Panc1 (cell line): ENCODE results near the gene SH2D3C. TPM values are rescaled to one million over a fixed set of nuclear protein-coding genes. Genes with fewer than 3 reads are reported as not detected.
A peak's percentile ranks its signal among the peaks of the same experiment; 100 is the strongest.

ENCODE experiments used
- ATAC-seq: fragments of 200-7000 bp; cut with Tn5 transposase; 2 replicates; pipeline ENCODE4 v1.9.1; 2020; ENCODE audit warnings: mild to moderate bottlenecking, moderate library complexity
- BruUV-seq: library from RNA; stranded (reverse); fragments of 400-500 nt; replicated peaks from 2 replicates; lab custom pipeline; 2021; lab: Mats Ljungman, UMichigan
- CTCF ChIA-PET: fragments of 300-600 bp; sonication (Branson Sonifier 250); formaldehyde crosslinking; loops from one replicate; lab custom pipeline; 2022; ENCODE audit warnings: antibody characterized with exemption; lab: Charles Lee
- POLR2A ChIA-PET: fragments of 300-600 bp; sonication (Branson Sonifier 250); formaldehyde crosslinking; loops from one replicate; lab custom pipeline; 2022; ENCODE audit warnings: antibody characterized with exemption; lab: Charles Lee
- DNase-seq: peaks from one replicate; pipeline ENCODE4 v3.0.0-alpha.2; 2010; ENCODE audit warnings: low read depth, low spot score
- H3K27ac ChIP-seq: 2 replicates; pipeline ENCODE4 v1.5.1; 2011; ENCODE audit warnings: mild to moderate bottlenecking, low read length, inconsistent platforms
- H3K27me3 ChIP-seq: fragments of 200-500 bp; sonication (Bioruptor generic); 2 replicates; pipeline ENCODE4 v1.6.0; 2014; ENCODE audit warnings: low read length, inconsistent platforms; ENCODE audit not compliant: control insufficient read depth, insufficient read depth
- H3K36me3 ChIP-seq: fragments of 200-500 bp; sonication (Bioruptor generic); 2 replicates; pipeline ENCODE4 v1.5.1; 2014; ENCODE audit warnings: inconsistent platforms, mild to moderate bottlenecking, low read length, moderate library complexity; ENCODE audit not compliant: control insufficient read depth, insufficient read depth
- H3K4me1 ChIP-seq: 2 replicates; pipeline ENCODE4 v1.5.1; 2011; ENCODE audit warnings: inconsistent platforms, mild to moderate bottlenecking, low read length, moderate library complexity; ENCODE audit not compliant: control insufficient read depth, insufficient read depth
- H3K4me3 ChIP-seq, 2 experiments: 2 replicates each; pipeline ENCODE4 v1.5.1; 2011 to 2012; ENCODE audit warnings: low read depth in 2 of 2, low read length in 2 of 2, mild to moderate bottlenecking in 2 of 2, inconsistent platforms in 1 of 2, moderate library complexity in 1 of 2
- H3K9me3 ChIP-seq: fragments of 200-500 bp; sonication (Bioruptor generic); 2 replicates; pipeline ENCODE4 v1.5.1; 2014; ENCODE audit warnings: low read depth, mild to moderate bottlenecking, inconsistent platforms, low read length, moderate library complexity; ENCODE audit not compliant: control insufficient read depth, insufficient read depth
- CTCF ChIP-seq: fragments of 450-650 bp; IDR thresholded peaks from 2 replicates; pipeline ENCODE4 v1.5.1; 2017; ENCODE audit warnings: mild to moderate bottlenecking
- POLR2AphosphoS5 ChIP-seq: IDR thresholded peaks from 2 replicates; pipeline ENCODE4 v1.6.1; 2012; ENCODE audit warnings: mild to moderate bottlenecking, low read depth, low read length, moderate library complexity
- REST ChIP-seq, 2 experiments: IDR thresholded peaks; 2 replicates each; pipeline ENCODE4 v1.6.1; 2011 to 2012; ENCODE audit warnings: low read depth in 2 of 2, control low read depth in 1 of 2, low read length in 1 of 2, mild to moderate bottlenecking in 1 of 2, moderate library complexity in 1 of 2; ENCODE audit not compliant: insufficient read depth in 1 of 2
- SIN3A ChIP-seq: IDR thresholded peaks from 2 replicates; pipeline ENCODE4 v1.6.1; 2012; ENCODE audit warnings: low read depth, mild to moderate bottlenecking, low read length, moderate library complexity, borderline replicate concordance; ENCODE audit not compliant: insufficient read depth
- TCF7L2 ChIP-seq: IDR thresholded peaks from 2 replicates; pipeline ENCODE4 v1.6.1; 2011; ENCODE audit warnings: mild to moderate bottlenecking, low read depth, low read length, inconsistent platforms
- in situ Hi-C: cut with HindIII; loops from 2 replicates; pipeline ENCODE4 v1.10.0; 2016; ENCODE audit warnings: low sequenced_read_pairs, low pct_unique_long_range_greater_than_20kb
- intact Hi-C: fragments of 100-400 bp; cut with micrococcal nuclease; formaldehyde crosslinking; loops from one replicate; pipeline ENCODE4 v1.10.0; 2022; ENCODE audit not compliant: unreplicated experiment
- total RNA-seq: library from RNA; stranded (reverse); gene quantifications from one replicate; pipeline ENCODE4 v1.2.1, GENCODE V29; 2021; ENCODE audit not compliant: unreplicated experiment

SH2D3C gene
- total RNA-seq, 1 experiment from 2014 or later: 0.49 TPM

- Histone ChIP-seq H3K27ac (no peak overlapping the region), H3K4me1 (peaks cover 3% of the 10 kb centered on the region; the same call in 1 of the 2 replicates), H3K4me3 (no peak overlapping the region), H3K27me3 (no peaks in the 10 kb centered on the region), H3K36me3 (no peaks in the 10 kb centered on the region), H3K9me3 (no peaks in the 10 kb centered on the region)
- ChIA-PET CTCF (interaction anchor here (0.5 to 0.6 kb wide), 2 partner anchors 13 to 42 kb away, joined by 3 read pairs; partner anchors contain the start of gene TOR2A), POLR2A (no interaction called here)
- in situ Hi-C loops: no loop called here
- BruUV-seq: no TSS peak
- intact Hi-C loops: no loop called here
- no peak for DNase-seq
- ATAC-seq: peak; percentile 65
- TF ChIP-seq REST (IDR thresholded peaks at IDR 0.05; ENCODE audit: insufficient read depth in 1 of 2, low read depth in 2 of 2, low read length in 1 of 2): no peak
- TF ChIP-seq CTCF: no peak
- no peak for TF ChIP-seq SIN3A
Observed at GRCh38 chr9:127721391-127721821, 57.1 kb downstream of the SH2D3C start.

GRCh38 chr9:127720865-127721227, 57.6 kb downstream of the SH2D3C start:
- H3K36me3 ChIP-seq: no peaks in the 10 kb centered on the region
- no peaks in the 10 kb centered on the region for H3K27me3 ChIP-seq
- H3K4me3 ChIP-seq: no peak overlapping the region
- ChIA-PET POLR2A (no interaction called here), CTCF (interaction anchor here (0.6 kb wide), 1 partner anchor 41 kb away, joined by 3 read pairs; no protein-coding TSS in a partner anchor)
- no TSS peak for BruUV-seq
- in situ Hi-C loops: no loop called here
- no peaks in the 10 kb centered on the region for H3K9me3 ChIP-seq
- ATAC-seq: no peak
- H3K4me1 ChIP-seq: peaks cover 3% of the 10 kb centered on the region; the same call in 1 of the 2 replicates
- no peak for TF ChIP-seq POLR2AphosphoS5
- intact Hi-C loops: no loop called here
- no peak for DNase-seq
- H3K27ac ChIP-seq: no peak overlapping the region

GRCh38 chr9:127720031-127720864, 58.2 kb downstream of the SH2D3C start:
- no peak overlapping the region for H3K27ac ChIP-seq
- intact Hi-C loops: no loop called here

More at GRCh38 chr9:127720031-127720864, 58.2 kb downstream of the SH2D3C start:
- BruUV-seq: no TSS peak
- TF ChIP-seq REST (IDR thresholded peaks at IDR 0.05; ENCODE audit: insufficient read depth in 1 of 2, low read depth in 2 of 2, low read length in 1 of 2) (no peak), POLR2AphosphoS5 (no peak), CTCF (no peak), SIN3A (no peak), TCF7L2 (no peak)
- in situ Hi-C loops: no loop called here
- H3K27me3 ChIP-seq: no peaks in the 10 kb centered on the region
- ChIA-PET POLR2A (interaction anchor here (0.6 kb wide), 1 partner anchor 327 kb away, joined by 5 read pairs; no protein-coding TSS in a partner anchor), CTCF (interaction anchor here (1.1 kb wide), 1 partner anchor 141 kb away, joined by 3 read pairs; no protein-coding TSS in a partner anchor)
- no peak for DNase-seq
- H3K36me3 ChIP-seq: no peaks in the 10 kb centered on the region; the same call in 1 of the 2 replicates
- H3K4me3 ChIP-seq: no peak overlapping the region
- no peaks in the 10 kb centered on the region for H3K9me3 ChIP-seq
- no peak for ATAC-seq
- H3K4me1 ChIP-seq: peaks cover 3% of the 10 kb centered on the region; the same call in 1 of the 2 replicates
